ENCODE measurements around the gene F8.
"Not testable (repeated sequence)": the region's sequence is repeated elsewhere in the genome, so short reads cannot be mapped to it uniquely, and the experiment has no call there.

GRCh38 chrX:154910048-154910447, 112.5 kb downstream of the F8 start:
- not testable (repeated sequence) for TF ChIP-seq CTCF, POLR2A (IDR thresholded peaks at IDR 0.05)
